DND-41 (cell line): ENCODE results near the gene ANGEL2.

Experiments used
- ATAC-seq: fragments of 200-7000 bp; cut with Tn5 transposase; 3 replicates; pipeline ENCODE4 v1.9.1; 2021; ENCODE audit warnings: low read depth; ENCODE audit not compliant: insufficient read depth
- DNase-seq: peaks from one replicate; pipeline ENCODE4 v3.0.0-alpha.2; 2020
- H2AFZ ChIP-seq: 2 replicates; pipeline ENCODE4 v1.6.0; 2012; ENCODE audit warnings: low read depth, low read length
- H3K27ac ChIP-seq: 2 replicates; pipeline ENCODE4 v1.5.1; 2012; ENCODE audit warnings: low read length, inconsistent platforms
- H3K27me3 ChIP-seq: fragments of 200-600 bp; sonication (generic); 2 replicates; pipeline ENCODE4 v1.6.0; 2012; ENCODE audit warnings: low read length, mild to moderate bottlenecking, inconsistent platforms; ENCODE audit not compliant: insufficient read depth, poor library complexity
- H3K36me3 ChIP-seq: 2 replicates; pipeline ENCODE4 v1.5.1; 2012; ENCODE audit warnings: low read length, inconsistent platforms; ENCODE audit not compliant: insufficient read depth
- H3K4me1 ChIP-seq: 2 replicates; pipeline ENCODE4 v1.5.1; 2012; ENCODE audit warnings: mild to moderate bottlenecking, low read length; ENCODE audit not compliant: insufficient read depth
- H3K4me2 ChIP-seq: 2 replicates; pipeline ENCODE4 v1.6.0; 2012; ENCODE audit warnings: mild to moderate bottlenecking, moderate library complexity, low read length, inconsistent platforms; ENCODE audit not compliant: insufficient read depth
- H3K4me3 ChIP-seq, 2 experiments: fragments of 200-600 bp in 1 of 2; shearing (Covaris generic) in 1 of 2; 2 replicates each; pipeline ENCODE4 v1.5.1; 2012 to 2016; ENCODE audit warnings: inconsistent platforms in 2 of 2, low read length in 2 of 2, mild to moderate bottlenecking in 2 of 2, low read depth in 1 of 2, moderate library complexity in 1 of 2
- H3K79me2 ChIP-seq: 2 replicates; pipeline ENCODE4 v1.6.0; 2012; ENCODE audit warnings: low read length, inconsistent platforms; ENCODE audit not compliant: insufficient read depth
- H3K9ac ChIP-seq: 2 replicates; pipeline ENCODE4 v1.6.0; 2012; ENCODE audit warnings: low read depth, mild to moderate bottlenecking, inconsistent platforms, low read length, moderate library complexity
- H3K9me3 ChIP-seq: 2 replicates; pipeline ENCODE4 v1.5.1; 2012; ENCODE audit warnings: low read length, moderate library complexity, mild to moderate bottlenecking, inconsistent platforms; ENCODE audit not compliant: insufficient read depth, severe bottlenecking
- H4K20me1 ChIP-seq: 2 replicates; pipeline ENCODE4 v1.6.0; 2012; ENCODE audit warnings: low read length; ENCODE audit not compliant: insufficient read depth
- CTCF ChIP-seq: IDR thresholded peaks from 2 replicates; pipeline ENCODE4 v1.5.1; 2012; ENCODE audit warnings: borderline replicate concordance, low read length, moderate library complexity, mild to moderate bottlenecking; ENCODE audit not compliant: poor library complexity, severe bottlenecking; ENCODE audit errors: extremely low read depth
- EZH2 ChIP-seq: IDR thresholded peaks from 3 replicates; pipeline ENCODE4 v1.6.1; 2012; ENCODE audit warnings: borderline replicate concordance, low read depth, mild to moderate bottlenecking, moderate library complexity, low read length, inconsistent platforms; ENCODE audit not compliant: severe bottlenecking

Gene ANGEL2

GRCh38 chr1:212979340-212980122 lies 36.1 kb downstream of the ANGEL2 start:
- Histone ChIP-seq H3K79me2 (no peaks in the 10 kb centered on the region), H3K9ac (no peak overlapping the region), H3K27ac (no peak overlapping the region), H3K4me1 (no peaks in the 10 kb centered on the region), H2AFZ (no peak overlapping the region), H3K4me2 (no peak overlapping the region), H3K36me3 (no peaks in the 10 kb centered on the region), H4K20me1 (no peaks in the 10 kb centered on the region), H3K4me3 (no peak overlapping the region), H3K9me3 (no peaks in the 10 kb centered on the region), H3K27me3 (no peaks in the 10 kb centered on the region)
- DNase-seq: no peak
- ATAC-seq: no peak
- TF ChIP-seq CTCF (no peak), EZH2 (no peak)

GRCh38 chr1:212977781-212978645 lies 37.7 kb downstream of the ANGEL2 start:
- no peak for DNase-seq
- Histone ChIP-seq H3K4me2 (no peak overlapping the region), H2AFZ (no peak overlapping the region)

GRCh38 chr1:212976586-212976985 lies 39.1 kb downstream of the ANGEL2 start:
- DNase-seq (no peak), ATAC-seq (no peak)
- Histone ChIP-seq H4K20me1 (no peaks in the 10 kb centered on the region), H3K4me3 (no peak overlapping the region), H3K36me3 (no peaks in the 10 kb centered on the region), H3K9me3 (no peaks in the 10 kb centered on the region), H3K9ac (no peak overlapping the region), H3K27ac (no peak overlapping the region), H3K4me1 (no peaks in the 10 kb centered on the region), H3K4me2 (no peak overlapping the region), H2AFZ (no peak overlapping the region), H3K79me2 (no peaks in the 10 kb centered on the region), H3K27me3 (peaks cover 5% of the 10 kb centered on the region)
- no peak for TF ChIP-seq EZH2
- no peak for TF ChIP-seq CTCF

More at GRCh38 chr1:212977781-212978645, 37.7 kb downstream of the ANGEL2 start:
- TF ChIP-seq CTCF (no peak), EZH2 (no peak)
- Histone ChIP-seq H3K4me1 (no peaks in the 10 kb centered on the region), H3K9ac (no peak overlapping the region), H3K36me3 (no peaks in the 10 kb centered on the region), H3K4me3 (no peak overlapping the region), H4K20me1 (no peaks in the 10 kb centered on the region), H3K27me3 (peaks cover 5% of the 10 kb centered on the region), H3K79me2 (no peaks in the 10 kb centered on the region), H3K9me3 (no peaks in the 10 kb centered on the region), H3K27ac (no peak overlapping the region)
- no peak for ATAC-seq
